Activated CD4-positive, alpha-beta T cell treated with anti-CD3 and anti-CD28 coated beads, Interleukin-2, Interleukin-6, amounts not matched to agents 100 ng/mL and 50 ng/mL, durations not matched to agents 16 hours and 8 hours (primary cell): ENCODE results near the gene PEX5.
"Not testable (repeated sequence)": the region's sequence is repeated elsewhere in the genome, so short reads cannot be mapped to it uniquely, and the experiment has no call there.

Experiments used
- DNase-seq: peaks from one replicate; pipeline ENCODE4 v3.0.0-alpha.2; 2020

PEX5 gene

DNA sequence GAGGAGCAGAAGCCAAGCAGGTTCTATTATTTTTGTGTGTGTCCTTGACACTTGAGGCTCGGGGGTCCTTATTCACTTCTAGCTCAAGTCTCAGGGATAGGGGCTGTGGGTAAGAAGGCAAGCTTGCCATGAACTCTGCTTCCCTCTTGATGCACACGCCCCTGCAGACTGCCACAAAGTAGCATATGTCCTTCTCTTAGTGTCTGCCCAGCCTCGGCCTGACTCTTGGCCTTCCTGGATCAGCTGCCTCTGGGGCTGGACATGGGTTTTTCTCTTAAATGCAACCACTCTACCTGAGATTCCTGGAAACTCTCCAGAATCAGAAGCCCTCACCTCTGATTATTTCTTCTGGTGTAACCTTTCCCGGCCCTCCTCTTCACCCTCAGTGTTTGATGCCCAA lies 28.2 kb upstream of the PEX5 start:
- no peak for DNase-seq

DNA sequence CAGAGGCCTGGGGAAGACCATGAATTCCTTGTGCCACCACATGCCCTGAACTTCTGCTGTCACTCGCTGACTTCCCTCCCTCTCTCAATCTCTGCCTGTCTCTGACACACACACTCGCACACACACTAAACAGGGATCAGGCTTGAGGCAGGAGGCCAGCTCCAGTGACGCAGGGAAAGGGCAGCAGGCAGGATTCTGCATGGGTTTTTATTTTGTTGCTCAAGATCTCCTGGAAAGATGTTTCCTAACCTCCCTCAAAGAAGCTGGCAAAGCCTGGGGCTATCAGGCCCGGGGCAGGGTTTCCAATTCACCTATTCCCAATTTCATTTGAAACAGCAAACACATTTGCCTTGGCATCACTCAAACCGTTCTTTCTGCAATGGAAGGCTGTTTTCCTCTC lies 27.7 kb upstream of the PEX5 start:
- DNase-seq: no peak

DNA sequence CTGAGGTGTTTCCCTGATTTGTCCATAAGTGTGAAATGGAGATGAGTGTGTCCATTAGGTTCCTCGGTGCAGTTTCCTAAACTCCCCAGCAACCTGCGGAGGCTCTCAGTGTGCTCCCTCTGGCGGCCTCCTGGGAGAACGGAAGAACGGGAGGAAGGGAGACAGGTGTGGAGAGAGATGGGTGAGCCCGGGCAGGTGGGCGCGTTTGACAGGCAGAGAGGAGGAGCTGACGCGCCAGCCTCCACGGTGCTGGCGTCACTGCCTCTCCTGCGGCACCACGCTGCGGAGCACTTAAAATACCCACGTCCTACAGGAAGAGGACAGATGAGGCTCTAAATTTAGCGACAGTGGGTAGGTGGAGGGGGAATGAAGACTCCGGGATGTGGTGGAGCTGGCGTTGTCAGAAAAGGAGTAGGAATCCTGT lies 26.8 kb upstream of the PEX5 start:
- DNase-seq: peak; percentile 25

DNA sequence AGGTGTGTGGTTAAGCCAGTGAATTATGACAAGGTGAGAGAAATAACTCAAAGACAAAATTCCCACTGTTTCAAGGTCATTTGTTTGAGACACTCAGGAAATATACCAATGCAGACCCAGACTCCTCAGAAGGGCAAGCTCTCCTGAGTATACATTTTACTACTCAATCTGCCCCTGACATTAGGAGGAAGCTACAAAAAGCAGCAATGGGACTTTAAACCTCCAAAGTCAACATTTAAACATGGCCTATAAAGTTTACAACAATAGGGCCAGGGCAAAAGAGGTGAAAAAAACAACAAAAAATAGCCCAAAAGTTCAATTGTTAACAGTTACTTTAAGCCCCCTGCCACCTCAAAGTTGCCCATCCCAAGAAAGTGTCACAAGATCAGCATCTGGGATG lies 19.5 kb upstream of the PEX5 start:
- no peak for DNase-seq

DNA sequence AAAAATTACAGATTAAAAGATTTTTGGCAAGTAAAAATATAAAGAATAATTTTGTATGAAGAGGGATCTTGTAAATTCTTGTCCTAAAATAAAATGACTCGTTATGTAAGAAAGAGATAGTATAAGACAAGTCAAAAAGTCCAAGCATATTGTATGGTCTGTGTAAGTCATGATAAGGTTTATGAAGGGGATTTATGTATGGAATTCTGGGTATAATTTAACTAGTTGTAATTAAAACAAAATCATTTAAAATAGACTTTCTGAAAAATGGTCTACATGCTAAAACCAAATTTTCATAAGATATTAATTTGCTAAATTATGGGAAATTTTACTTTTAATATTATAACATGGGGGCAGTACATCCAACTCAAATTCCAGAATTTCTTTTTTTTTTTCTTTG lies 17.6 kb upstream of the PEX5 start:
- DNase-seq: no peak

DNA sequence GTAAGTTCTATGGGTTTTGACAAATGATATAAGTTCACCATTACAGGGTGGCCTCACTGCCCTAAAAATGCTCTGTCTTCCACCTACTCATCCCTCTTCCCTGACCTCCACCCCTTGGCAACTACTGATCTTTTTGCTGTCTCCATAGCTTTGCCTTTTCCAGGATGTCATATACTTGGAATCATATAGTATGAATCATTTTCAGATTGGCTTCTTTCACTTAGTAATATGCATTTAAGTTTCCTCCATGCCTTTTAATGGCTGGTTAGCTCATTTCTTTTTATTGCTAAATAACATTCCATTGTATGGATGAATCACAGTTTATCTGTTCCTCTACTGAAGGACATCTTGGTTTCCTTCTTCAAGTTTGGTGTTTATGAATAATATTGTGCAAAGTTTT lies 14.0 kb upstream of the PEX5 start:
- DNase-seq: no peak

DNA sequence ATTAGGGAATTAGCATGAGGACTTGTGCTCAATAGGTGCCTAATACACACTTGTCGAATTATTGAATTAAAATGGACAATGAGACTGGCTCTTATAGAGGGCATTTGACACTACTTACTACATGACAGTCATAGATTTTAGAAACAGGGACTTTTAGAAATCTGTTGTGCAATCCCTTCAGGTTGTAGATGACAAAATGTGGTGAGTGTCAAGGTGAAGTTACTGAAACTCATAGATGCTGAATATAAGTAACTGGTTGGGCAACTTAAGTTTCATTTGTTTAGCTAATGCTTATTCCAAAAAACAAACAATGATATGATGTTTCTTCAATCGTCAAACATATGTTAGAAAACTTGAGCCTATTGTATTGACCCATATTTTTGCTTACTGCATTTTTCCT lies 12.9 kb upstream of the PEX5 start:
- DNase-seq: no peak

DNA sequence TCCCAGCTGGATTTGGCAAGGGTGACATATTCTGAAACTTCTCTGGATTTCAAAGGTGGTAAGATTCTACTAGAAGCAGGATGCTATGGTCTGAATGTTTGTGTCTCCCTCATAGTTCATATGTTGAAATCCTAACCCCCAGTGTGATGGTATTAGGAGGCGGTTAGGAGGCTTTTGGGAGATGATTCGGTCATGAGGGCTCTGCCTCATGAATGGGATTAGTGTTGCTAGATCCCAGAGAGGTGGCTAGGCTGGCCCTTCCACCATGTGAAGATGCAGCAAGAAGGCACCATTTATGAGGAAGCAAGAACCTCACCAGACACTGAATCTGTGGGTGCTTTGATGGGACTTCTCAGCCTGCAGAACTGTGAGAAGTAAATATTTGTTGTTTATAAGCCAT lies 11.0 kb upstream of the PEX5 start:
- DNase-seq: no peak

DNA sequence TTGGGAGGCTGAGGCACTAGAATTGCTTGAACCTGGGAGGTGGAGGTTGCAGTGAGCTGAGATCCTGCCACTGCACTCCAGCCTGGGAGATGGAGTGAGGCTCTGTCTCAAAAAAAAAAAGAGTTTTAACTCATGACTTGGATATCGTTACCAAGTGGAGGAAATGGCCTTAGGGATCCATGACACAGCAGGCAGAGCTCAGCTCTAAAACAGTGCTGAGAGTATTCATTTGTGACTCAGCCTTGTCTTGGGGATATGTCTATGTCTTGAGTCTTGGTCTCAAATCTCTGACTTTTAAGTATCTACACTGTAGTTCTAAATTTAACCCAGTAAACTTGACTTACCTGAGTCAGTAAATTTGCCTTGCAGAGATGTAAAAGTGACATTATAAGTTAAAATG lies 8.8 kb upstream of the PEX5 start:
- DNase-seq: no peak

DNA sequence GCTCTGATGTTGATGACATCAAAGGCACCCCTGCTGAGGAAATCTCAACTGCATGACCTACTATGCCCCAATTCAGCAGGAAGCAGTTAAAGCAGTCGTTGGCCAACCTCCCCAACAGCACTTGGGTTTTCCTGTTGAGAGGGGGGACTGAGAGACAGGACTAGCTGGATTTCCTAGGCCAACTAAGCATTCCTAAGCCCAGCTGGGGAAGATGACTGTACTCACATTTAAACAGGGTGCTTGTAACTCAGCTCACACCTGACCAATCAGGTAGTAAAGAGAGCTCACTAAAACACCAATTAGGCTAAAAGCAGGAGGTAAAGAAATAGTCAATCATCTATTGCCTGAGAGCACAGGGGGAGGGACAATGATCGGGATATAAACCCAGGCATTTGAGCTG lies 3.4 kb upstream of the PEX5 start:
- DNase-seq: not testable (repeated sequence)

DNA sequence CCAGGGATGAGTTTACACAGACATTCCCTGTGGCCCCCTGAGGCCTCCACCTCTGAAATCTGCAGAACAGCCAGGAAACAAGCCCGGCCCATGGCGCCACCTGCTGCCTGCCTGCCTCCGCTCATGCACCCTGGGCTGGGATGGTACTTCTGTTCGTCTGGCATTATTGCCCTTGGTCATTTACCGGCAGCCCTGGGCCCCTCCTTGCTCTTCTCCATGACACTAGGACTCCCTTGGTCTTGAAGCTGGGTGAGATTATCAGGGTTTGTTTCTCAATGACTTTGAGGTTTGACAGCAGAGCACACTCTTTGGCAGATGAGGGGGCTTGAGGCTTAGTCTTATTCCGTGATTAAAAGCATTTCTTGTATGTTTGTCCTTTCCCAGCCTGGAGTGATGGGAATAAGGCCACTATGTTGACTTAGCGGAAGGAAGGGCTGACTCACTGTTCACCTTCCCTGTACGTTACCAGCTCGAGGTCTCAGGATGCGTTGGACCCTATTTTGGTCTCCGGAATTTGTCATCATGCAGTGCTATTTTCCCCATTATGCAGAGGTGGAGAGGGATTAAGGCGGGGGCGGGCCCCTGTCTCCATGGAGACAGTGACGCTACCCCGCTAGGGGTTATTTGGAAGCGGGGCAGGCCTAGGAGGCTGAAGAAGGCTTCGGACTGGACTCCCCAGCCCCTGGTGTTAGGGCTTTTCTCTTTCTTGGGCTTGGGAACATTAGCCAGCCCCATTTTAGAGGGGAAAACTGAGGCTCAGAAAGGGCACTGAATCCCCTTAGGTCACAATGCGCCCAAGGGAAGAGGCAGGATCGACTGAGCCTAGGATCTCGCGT lies 706 bp upstream of the PEX5 start:
- DNase-seq: peak; percentile 69

DNA sequence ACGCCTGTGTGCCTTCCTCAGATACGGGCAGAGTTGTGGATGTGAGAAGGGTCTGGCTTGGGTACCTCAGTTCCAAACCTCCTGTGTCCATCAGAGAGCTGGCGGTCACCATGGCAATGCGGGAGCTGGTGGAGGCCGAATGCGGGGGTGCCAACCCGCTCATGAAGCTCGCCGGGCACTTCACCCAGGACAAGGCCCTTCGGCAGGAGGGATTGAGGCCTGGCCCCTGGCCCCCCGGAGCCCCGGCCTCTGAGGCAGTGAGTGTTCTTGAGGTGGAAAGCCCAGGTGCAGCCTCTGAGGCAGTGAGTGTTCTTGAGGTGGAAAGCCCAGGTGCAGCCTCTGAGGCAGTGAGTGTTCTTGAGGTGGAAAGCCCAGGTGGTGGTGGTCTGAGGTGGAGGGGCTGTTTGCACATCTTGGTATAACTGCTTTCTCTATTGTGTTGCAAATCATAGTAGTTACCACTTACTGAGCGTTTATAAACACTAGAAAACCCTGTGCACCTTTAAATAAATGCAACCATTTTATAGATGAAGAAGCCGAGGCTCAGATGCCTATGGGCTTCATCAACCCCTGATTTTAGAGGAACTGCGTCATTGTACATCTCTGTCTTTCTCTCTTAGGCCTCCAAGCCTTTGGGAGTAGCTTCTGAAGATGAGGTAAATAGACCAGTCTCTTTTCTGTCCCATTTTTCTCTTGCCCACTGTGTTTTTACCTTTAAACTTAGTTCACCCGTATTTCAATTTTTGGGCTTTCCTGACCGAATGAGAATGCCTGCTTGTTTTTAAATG lies 976 bp downstream of the PEX5 start:
- no peak for DNase-seq

DNA sequence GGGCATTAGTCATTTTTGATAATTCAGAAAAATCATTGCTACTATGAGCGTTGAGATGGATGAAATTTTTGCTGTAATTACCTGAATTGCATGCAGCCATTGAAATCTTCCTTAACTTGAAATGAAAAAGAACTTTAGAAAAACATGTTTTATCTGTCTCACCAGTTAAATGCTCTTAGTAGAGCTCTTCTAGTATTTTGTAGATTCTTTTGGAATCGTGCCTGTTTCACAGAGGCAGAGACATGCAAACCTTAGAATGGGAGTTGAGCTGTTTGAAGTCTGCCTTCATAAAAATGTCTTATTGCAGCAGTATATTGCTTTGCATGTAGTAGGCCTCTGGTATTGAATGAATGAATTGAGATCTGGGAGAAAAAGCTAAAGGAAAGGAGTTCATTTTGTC lies 4.2 kb downstream of the PEX5 start:
- DNase-seq: no peak

DNA sequence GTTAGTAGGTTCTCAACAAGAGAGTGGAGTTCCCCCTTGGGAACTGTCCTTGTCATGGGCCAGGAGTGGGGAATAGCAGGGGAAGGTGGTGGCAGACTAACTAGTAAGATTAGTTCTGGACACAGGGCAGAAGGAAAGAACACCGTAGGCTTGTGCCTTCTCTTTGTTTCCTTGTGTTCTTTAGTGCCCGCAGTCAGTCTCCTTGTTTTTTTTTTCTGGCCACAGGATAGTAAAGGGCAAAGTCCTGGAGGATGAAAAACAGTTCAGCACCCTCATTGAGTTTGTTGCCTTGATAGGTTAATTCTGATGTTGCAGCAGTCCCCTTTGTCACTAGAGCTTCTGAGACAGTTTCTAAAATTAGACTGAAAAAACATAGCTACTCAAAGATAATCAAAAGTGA lies 8.4 kb downstream of the PEX5 start:
- DNase-seq: no peak

DNA sequence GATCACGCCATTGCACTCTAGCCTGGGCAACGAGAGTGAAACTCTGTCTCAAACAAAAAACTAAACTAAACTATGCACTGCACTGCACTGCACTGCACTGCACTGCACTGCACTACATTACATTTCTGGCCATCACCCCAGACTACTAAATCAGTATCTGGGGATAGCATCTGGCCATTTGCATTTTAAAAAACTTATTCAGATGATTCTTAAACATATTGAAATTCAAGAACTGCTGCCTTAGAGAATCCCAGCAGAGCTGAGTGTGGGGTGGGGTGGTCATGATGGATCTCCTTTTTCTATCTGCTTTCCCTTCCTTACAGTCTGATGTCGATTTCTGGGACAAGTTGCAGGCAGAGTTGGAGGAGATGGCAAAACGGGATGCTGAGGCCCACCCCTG lies 13.6 kb downstream of the PEX5 start:
- no peak for DNase-seq

DNA sequence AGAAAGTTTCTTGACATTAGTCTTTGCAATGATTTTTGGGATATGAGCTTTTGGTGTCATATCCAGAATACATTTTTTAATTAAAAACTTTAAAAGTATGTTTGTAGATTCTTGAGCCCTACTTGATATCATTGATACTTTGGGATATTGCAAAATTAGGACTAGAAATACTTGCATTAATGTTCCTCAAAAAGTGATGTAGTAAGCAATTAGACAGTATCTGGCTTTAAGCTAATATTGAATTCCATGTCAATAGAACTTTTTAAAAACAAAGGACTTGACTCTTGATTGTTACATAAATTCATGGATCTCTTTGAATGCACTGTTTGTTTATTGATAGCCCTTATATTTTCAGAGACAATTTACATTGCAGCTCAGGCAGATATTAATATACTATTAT lies 15.6 kb downstream of the PEX5 start:
- no peak for DNase-seq

DNA sequence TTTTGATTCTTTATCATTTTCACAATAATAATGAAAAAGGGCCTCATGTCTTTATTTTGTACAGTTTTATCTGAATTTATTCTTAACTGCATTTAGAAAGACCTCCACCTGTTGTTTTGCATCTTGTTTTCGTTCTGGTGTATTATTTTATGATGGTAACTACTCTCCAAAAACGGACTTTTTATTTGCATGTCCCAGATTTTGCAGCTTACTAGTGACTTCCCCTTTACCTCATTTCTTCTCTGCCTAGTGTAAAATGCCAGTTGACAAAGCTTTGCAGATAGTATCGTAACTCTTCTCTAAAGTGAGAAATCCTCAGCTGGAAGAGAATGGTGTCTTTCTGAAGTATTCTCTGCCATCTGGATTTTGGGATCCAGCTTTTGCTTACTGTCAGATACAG lies 17.2 kb downstream of the PEX5 start:
- no peak for DNase-seq

DNA sequence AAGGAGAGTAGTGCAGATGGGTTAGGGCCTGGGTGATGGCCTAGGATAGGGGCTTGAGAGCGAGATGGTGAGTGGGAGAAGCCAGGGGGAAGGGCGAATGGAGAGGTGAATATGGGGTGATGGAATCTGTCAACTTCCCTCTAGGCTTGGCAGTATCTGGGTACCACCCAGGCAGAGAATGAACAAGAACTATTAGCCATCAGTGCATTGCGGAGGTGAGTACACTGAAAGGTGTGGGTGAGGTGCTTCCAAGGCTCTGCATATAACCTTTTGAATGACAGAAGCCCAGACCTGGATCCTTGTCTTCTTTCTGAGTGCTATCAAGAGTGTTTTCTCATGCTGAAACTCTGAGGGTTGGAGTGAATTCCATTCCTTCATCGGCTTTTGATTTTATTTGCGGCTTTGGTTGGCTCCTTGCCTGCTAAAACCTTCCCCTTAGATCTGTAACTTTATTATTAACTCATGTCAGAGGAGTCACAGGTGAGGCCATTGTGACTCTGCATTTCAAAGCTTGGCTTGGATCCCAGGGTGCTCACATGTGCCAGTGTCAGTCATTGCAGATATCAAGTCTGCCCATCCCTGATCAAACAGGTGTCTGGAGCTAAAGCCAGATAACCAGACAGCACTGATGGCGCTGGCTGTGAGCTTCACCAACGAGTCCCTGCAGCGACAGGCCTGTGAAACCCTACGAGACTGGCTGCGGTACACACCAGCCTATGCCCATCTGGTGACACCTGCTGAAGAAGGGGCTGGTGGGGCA lies 18.6 kb downstream of the PEX5 start:
- DNase-seq: no peak

DNA sequence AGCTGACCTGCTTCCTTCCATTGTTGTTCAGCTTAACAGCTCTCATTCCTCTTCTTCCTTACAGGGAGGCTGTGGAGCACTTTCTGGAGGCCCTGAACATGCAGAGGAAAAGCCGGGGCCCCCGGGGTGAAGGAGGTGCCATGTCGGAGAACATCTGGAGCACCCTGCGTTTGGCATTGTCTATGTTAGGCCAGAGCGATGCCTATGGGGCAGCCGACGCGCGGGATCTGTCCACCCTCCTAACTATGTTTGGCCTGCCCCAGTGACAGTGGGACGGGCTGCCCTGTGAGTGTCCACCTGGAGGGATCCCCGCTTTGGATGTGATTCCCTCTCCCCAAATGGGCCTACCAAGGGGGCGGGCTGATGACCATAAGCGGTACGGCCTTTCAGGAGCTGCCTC lies 20.5 kb downstream of the PEX5 start:
- no peak for DNase-seq

DNA sequence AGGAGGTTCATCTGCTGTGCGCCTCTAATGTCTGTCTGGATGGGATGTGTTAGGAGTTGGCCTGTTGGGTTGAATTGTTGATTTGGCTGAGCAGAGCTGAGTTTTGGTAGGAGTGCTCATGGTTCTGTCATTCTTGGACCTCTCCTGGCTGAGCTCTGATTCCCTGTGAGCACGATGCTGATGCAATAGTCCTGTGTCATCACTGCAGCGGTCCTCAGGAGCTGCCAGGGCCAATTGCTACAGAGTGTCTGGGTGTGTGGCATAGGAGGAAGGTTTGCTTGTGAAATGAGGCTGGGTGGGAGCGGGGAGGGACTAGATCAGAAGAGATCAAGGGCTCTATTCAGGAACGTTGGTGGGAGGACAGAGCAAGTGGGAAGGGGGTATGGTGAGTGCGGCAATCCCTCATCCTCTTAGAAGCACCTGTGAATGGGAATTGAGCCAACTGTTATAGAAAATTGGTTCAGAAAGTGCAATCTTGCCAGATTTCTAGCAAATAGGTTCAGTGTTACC lies 21.2 kb downstream of the PEX5 start:
- DNase-seq: no peak

DNA sequence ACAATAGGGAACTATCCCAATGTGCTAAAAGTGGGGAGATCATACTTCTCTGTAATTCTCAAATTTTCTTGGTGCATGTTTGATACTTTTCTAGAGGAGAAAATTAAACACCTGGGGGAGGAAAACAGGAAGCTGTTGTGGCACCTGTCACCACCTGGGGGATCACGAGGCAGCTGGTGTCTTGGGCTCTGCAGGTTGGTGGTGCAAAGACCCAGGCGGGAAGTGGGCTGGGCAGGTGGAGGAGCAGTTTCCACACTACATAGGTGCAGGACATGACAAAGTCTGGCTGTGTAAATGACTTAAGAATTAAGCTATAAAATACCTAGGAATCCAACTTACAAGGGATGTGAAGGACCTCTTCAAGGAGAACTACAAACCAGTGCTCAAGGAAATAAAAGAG lies 23.2 kb downstream of the PEX5 start:
- no peak for DNase-seq

DNA sequence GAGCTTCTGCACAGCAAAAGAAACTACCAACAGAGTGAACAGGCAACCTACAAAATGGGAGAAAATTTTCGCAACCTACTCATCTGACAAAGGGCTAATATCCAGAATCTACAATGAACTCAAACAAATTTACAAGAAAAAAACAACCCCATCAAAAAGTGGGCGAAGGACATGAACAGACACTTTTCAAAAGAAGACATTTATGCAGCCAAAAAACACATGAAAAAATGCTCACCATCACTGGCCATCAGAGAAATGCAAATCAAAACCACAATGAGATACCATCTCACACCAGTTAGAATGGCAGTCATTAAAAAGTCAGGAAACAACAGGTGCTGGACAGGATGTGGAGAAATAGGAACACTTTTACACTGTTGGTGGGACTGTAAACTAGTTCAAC lies 24.3 kb downstream of the PEX5 start:
- not testable (repeated sequence) for DNase-seq

DNA sequence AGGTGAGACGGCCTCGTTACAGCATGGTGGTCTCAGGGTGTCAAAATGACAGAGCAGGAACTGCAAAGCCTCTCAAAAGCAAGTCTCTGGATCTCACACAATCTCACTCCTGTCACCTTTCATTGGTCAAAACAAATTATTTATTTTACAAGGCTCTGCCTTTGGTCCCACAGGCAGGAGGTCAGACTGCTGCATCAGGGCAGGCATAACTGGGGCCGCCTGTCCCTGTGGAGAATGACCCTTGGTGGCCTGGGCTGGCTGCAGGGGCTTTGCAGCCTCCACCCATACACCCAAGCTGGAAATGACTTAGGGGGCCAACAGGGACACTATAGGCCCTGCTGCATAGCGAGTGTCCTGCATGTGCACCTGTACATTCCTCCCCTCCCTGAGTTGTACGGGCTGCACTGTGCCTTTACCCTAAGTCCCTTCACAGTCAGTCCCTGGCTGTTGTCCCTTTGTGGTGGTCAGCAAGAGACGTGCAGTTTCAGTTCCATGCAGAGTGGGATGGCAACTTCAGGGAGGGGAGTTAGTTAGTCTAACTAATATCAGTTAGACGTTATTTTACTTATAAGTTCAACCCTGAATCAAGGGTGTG lies 28.1 kb downstream of the PEX5 start:
- DNase-seq: no peak
